Bone marrow (tissue), 2 donors: ENCODE data around the gene EYS.
"Not testable (repeated sequence)": the region's sequence is repeated elsewhere in the genome, so short reads cannot be mapped to it uniquely, and the experiment has no call there.

Experiments
- DNase-seq, 2 donors: peaks; one replicate each; lab custom pipeline; 2025; lab: John Stamatoyannopoulos, UW

The EYS gene

DNA sequence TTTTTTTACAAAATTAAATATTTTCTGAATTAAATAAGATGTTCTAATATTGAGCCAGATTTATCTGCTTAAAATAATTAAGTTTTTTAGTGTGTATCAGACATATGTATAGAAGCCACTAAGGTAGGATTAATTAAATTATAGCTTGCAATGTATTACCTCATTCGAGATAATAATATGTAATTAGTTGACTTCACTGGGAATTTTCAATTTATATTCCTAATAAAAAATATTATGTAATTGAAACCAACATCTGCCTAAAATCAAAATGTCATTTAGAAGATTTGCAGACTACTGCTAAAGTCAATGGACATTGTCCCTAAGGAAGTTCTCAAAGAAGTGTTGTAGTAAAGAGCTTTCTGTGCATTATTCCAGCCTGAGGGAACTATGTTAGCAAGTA, 254.7 kb downstream of the EYS start:
- DNase-seq: no peak

- no peak for DNase-seq
These were observed 256.6 kb downstream of the EYS start for GRCh38 chr6:65450451-65450850.

DNA sequence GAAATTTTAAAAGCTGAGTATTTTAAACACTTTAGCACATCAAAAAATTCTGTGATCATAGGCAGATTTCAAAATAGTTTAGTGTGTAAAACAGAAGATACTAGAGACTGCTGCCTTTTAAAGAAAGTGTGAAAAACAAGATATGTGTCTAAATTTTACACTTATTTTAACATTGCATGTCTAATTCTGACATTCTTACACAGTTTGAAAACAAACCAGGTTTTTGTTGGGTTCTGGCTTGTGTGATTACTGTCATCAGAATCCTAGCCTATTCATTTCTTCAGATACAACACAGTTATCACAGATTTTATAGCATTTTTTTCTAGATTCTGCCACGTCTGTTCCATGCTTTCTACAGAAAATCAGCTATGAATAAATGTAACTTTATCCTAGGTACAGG, 257.1 kb downstream of the EYS start:
- no peak for DNase-seq

GRCh38 chr6:65448866-65449265, 258.2 kb downstream of the EYS start:
- no peak for DNase-seq

GRCh38 chr6:65436281-65436680, 270.7 kb downstream of the EYS start:
- no peak for DNase-seq

GRCh38 chr6:65416621-65417020, 290.4 kb downstream of the EYS start:
- DNase-seq: no peak

DNA sequence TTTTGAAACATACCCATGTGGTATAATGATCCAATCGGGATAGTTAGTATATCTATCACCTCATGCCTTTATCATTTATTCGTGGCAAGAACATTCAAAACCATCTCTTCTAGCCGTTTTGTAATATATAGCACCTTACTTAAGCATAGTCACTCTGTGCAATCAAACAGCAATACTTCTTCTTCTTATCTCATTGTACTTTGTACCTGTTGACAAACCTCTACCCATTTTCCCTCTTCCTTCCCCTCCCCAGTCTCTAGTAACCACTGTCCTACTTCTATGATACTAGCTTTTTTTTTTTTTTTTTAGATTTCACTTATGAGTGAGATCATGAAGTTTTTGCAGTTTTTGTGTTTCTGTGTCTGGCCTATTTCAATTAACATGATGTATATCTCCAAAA, 296.7 kb downstream of the EYS start:
- no peak for DNase-seq

GRCh38 chr6:65402564-65402963, 304.5 kb downstream of the EYS start:
- DNase-seq: no peak

- DNase-seq: no peak
These were observed 307.5 kb downstream of the EYS start for GRCh38 chr6:65399355-65400084.

DNA sequence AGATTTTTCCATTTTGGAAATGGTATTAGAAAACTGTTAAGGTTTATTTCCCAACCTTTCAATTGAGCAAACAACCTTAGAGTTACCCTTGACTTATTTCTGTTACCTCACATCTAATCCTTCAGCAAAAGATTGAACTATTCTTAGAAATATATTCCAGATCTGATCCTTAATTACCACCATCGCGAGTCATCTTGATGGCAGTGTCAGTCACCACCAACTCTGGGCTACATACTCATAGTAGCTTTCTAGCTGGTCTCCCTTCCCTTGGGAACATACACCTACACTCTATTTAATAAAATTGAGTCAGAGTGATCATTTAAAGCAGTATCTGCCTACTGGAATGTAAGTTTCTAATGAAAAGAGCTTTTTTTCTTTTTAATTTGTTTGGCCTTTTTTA, 308.2 kb downstream of the EYS start:
- DNase-seq: no peak

DNA sequence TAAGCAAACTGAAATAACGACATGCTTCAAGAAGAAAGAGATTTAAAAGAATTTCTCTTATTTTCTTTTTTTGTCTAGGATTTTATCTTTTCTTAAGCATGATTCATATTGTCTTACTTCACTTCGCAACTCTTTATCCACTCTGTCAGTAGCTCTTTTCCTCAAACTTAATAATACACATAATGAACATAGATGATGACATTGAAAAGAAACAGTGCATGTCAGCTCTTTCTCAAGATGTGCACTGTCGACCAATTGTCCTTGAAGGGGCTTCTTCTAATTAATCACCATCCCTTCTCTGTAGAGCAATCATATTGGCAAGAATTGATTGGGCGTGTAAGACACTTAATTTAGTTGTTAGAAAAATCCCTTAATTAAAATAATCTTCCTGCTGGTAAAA, 356.5 kb downstream of the EYS start:
- no peak for DNase-seq

DNA sequence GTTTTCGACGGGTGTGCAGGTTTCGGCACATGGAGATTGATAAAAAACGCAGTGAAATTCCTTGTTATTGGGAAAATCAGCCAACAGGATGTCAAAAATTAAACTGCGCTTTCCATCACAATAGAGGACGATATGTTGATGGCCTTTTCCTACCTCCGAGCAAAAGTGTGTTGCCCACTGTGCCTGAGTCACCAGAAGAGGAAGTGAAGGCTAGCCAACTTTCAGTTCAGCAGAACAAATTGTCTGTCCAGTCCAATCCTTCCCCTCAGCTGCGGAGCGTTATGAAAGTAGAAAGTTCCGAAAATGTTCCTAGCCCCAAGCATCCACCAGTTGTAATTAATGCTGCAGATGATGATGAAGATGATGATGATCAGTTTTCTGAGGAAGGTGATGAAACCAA, 404.4 kb downstream of the EYS start:
- DNase-seq: not testable (repeated sequence)

GRCh38 chr6:65299236-65299635, 407.8 kb downstream of the EYS start:
- no peak for DNase-seq

DNA sequence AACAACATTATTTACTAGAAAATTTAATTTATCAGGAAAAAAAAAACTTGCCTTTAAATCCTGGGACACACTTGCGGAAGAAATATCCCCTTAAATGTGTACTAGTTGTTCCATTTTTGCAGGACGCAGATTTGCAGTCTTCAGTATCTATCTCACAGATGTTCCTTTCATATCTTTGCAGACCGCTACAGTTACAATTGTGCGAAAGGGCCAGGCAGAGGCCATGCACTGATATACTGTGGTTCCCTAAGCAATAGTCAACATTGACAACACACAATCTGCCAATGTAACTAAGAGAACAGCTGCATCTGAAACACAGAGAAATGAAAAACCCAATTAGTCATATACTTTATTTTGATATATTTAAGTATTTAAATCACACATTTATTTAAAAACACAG, 411.2 kb downstream of the EYS start:
- no peak for DNase-seq

GRCh38 chr6:65289491-65289890, 417.5 kb downstream of the EYS start:
- DNase-seq: no peak

DNA sequence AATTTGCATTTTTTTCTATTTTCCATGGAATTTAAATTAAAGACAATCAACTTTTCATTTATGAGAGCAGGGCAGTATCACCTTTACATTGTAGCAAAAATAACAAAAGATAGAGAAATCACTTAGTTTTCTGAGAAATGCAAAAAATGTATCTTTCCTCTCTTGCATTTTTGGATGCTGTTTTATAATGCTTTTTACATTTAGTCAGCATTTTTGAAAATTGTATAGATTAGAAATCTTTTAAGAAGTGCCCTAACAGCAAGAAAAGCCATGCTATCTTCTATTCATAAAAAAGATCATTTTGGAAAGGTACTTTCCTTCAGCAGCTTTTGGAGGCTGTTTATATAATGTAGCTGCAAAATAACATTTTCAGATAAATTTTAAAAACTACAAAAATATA, 421.8 kb downstream of the EYS start:
- no peak for DNase-seq

DNA sequence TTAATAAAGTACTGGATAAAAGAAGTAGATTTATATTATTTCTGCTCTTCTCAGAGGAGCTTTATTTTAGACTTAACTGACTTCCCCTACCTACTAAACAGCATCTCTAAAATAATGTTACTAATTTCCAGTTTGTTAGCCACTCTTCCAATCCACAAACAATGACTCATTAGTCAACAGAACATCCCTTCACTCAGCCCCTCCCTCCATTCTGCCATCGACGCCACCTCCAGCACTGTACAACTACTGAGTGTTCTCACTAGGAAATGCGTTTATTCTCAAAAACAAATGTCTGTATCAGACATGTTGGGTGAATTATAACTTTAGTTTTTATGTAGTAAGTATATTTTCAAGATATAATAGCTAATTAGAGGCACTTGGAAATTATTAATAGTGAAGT, 427.0 kb downstream of the EYS start:
- DNase-seq: no peak

DNA sequence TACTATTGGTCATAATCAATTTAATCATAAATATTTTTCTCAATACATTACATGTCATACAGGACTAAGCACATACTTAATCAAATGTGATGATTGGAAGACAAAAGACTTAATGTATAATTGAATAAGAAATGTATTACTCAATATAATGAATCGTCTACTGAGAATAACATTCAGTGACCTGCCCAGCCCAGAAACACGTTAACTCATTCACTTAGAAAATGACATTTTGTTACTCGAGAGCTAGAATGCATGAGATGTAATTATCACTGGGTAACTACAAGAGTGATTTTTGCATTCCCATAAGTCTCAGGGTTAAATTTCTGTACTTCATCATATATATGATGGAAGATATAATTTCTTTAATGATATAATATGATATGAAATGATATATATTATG, 444.8 kb downstream of the EYS start:
- no peak for DNase-seq

- no peak for DNase-seq
These were observed 447.0 kb downstream of the EYS start for GRCh38 chr6:65259982-65260381.

DNA sequence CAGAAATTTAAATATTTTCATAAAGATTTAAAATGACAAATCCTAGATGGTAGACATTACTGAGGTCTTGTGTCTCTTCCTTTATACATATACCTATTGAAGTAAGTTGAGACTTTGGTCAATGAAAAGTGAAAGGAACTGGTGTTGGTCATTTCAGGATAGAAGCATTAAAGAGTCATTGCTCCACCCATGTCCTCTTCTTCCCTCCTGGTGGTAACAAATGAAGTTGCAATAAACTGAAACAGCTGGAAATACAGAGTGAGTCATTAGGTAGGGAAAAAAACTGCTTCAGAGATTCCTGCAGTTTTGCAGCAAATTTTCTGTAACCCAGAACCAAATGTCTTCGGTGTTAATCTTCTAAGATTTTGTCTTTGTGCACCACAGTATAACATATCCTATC, 448.0 kb downstream of the EYS start:
- DNase-seq: no peak

- DNase-seq: no peak
These were observed 454.0 kb downstream of the EYS start for GRCh38 chr6:65253041-65253440.

DNA sequence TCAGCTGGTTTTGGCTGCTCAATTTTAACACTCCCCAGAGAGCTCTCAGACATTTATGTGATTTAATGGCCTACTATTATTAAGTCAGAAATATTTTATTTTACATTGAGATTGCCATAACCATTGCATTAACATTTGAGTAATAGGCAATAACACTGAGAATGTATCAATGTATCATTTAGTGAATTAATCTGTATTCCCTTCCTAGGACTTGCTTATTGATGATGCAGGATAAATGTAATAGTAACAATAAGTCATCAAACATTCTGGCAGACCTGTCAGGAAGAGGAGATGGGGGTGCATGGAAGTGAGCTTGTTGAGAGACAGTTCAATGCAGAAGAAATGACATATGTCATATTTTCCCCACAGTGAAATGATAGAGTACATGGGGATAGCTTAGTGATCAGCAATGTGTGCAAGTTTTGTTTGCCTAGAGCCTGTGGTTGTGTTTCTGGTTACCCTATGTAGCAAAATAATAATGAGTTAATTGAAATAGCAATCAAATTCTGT, 458.9 kb downstream of the EYS start:
- DNase-seq: no peak

DNA sequence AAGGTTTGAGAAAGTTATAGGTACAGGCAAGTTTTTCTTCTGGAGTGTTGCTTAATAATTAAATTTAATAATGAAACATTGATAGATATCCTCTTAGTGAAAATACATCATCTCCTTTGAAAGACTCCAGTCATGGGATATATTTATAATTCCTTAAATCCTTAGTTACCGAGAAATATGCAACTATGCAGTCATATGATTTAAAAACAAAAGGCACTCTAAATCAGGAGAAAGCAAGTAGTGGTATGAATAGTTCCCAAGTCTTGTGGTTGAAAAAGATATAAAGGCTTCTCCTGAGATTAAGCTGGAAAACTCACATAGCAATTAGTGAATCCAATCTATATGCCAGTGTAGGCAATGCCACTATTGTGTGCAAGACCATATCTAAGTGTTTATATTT, 475.4 kb downstream of the EYS start:
- no peak for DNase-seq

- DNase-seq: no peak
These were observed 477.2 kb downstream of the EYS start for GRCh38 chr6:65229825-65230224.
